ENCODE results near the gene C11orf58.

Gene C11orf58

GRCh38 chr11:16780698-16781550, 42.5 kb downstream of the C11orf58 start:
- TF ChIP-seq CTCF (IDR thresholded peaks at IDR 0.05; ENCODE audit: low read depth, low read length, poor library complexity, severe bottlenecking) (no peak), EZH2phosphoT487 (IDR thresholded peaks at IDR 0.05; ENCODE audit: borderline replicate concordance, low read length) (no peak)
- no peak overlapping the region for H3K27ac ChIP-seq (ENCODE audit: low read depth, low read length)
- no peaks in the 10 kb centered on the region for H3K27me3 ChIP-seq (ENCODE audit: control insufficient read depth, low read length)
- no peaks in the 10 kb centered on the region for H3K4me1 ChIP-seq (ENCODE audit: control insufficient read depth, low read length)
- H3K9me3 ChIP-seq (ENCODE audit: control insufficient read depth, insufficient read depth, low read length): no peaks in the 10 kb centered on the region
- no peaks in the 10 kb centered on the region for H4K20me1 ChIP-seq (ENCODE audit: control insufficient read depth, insufficient read depth, low read depth, low read length)
- H3K4me2 ChIP-seq (ENCODE audit: low read length): no peak overlapping the region
- no peaks in the 10 kb centered on the region for H3K9me2 ChIP-seq (replicated peaks; ENCODE audit: control insufficient read depth, low read length)
- H3F3A ChIP-seq (ENCODE audit: control insufficient read depth, insufficient read depth): no peaks in the 10 kb centered on the region
- H3K79me2 ChIP-seq (ENCODE audit: control insufficient read depth, low read length): no peaks in the 10 kb centered on the region
- no peaks in the 10 kb centered on the region for H3K36me3 ChIP-seq (ENCODE audit: control insufficient read depth, low read length)
- H3K4me3 ChIP-seq (ENCODE audit: low read length): no peak overlapping the region

GRCh38 chr11:16781936-16782919, 43.8 kb downstream of the C11orf58 start:
- Histone ChIP-seq H3K36me3 (ENCODE audit: control insufficient read depth, low read length) (no peaks in the 10 kb centered on the region), H4K20me1 (ENCODE audit: control insufficient read depth, insufficient read depth, low read depth, low read length) (no peaks in the 10 kb centered on the region), H3K9me3 (ENCODE audit: control insufficient read depth, insufficient read depth, low read length) (no peaks in the 10 kb centered on the region), H3K27me3 (ENCODE audit: control insufficient read depth, low read length) (no peaks in the 10 kb centered on the region), H3K4me3 (ENCODE audit: low read length) (no peak overlapping the region), H3K9me2 (replicated peaks; ENCODE audit: control insufficient read depth, low read length) (no peaks in the 10 kb centered on the region), H3K79me2 (ENCODE audit: control insufficient read depth, low read length) (no peaks in the 10 kb centered on the region), H3K4me2 (ENCODE audit: low read length) (no peak overlapping the region), H3K27ac (ENCODE audit: low read depth, low read length) (no peak overlapping the region), H3K4me1 (ENCODE audit: control insufficient read depth, low read length) (no peaks in the 10 kb centered on the region), H3F3A (ENCODE audit: control insufficient read depth, insufficient read depth) (no peaks in the 10 kb centered on the region)
- TF ChIP-seq CTCF (IDR thresholded peaks at IDR 0.05; ENCODE audit: low read depth, low read length, poor library complexity, severe bottlenecking) (no peak), EZH2phosphoT487 (IDR thresholded peaks at IDR 0.05; ENCODE audit: borderline replicate concordance, low read length) (no peak)

GRCh38 chr11:16783321-16783801, 44.9 kb downstream of the C11orf58 start:
- no peaks in the 10 kb centered on the region for H3K36me3 ChIP-seq (ENCODE audit: control insufficient read depth, low read length)
- no peak overlapping the region for H3K4me2 ChIP-seq (ENCODE audit: low read length)
- H3K27me3 ChIP-seq (ENCODE audit: control insufficient read depth, low read length): peaks cover 6% of the 10 kb centered on the region
- no peaks in the 10 kb centered on the region for H3K4me1 ChIP-seq (ENCODE audit: control insufficient read depth, low read length)
- no peaks in the 10 kb centered on the region for H3K79me2 ChIP-seq (ENCODE audit: control insufficient read depth, low read length)
- no peaks in the 10 kb centered on the region for H3K9me2 ChIP-seq (replicated peaks; ENCODE audit: control insufficient read depth, low read length)
- no peak for TF ChIP-seq CTCF (IDR thresholded peaks at IDR 0.05; ENCODE audit: low read depth, low read length, poor library complexity, severe bottlenecking)
- TF ChIP-seq EZH2phosphoT487 (IDR thresholded peaks at IDR 0.05; ENCODE audit: borderline replicate concordance, low read length): no peak
- H3K4me3 ChIP-seq (ENCODE audit: low read length): no peak overlapping the region
- H3K9me3 ChIP-seq (ENCODE audit: control insufficient read depth, insufficient read depth, low read length): no peaks in the 10 kb centered on the region
- H3F3A ChIP-seq (ENCODE audit: control insufficient read depth, insufficient read depth): no peaks in the 10 kb centered on the region
- no peaks in the 10 kb centered on the region; the same call in 1 of the 2 replicates for H4K20me1 ChIP-seq (ENCODE audit: control insufficient read depth, insufficient read depth, low read depth, low read length)
- no peak overlapping the region for H3K27ac ChIP-seq (ENCODE audit: low read depth, low read length)

Data from DOHH2 (cell line).